GM12878 (cell line): ENCODE results near the gene DCBLD2.

ENCODE experiments used
- ATF3 ChIP-seq: IDR thresholded peaks from 2 replicates; pipeline ENCODE4 v1.6.1; 2011; ENCODE audit warnings: low read depth, mild to moderate bottlenecking, low read length, moderate library complexity, borderline replicate concordance; ENCODE audit errors: extremely low read depth
- CBX5 ChIP-seq: sonication (generic); IDR thresholded peaks from 2 replicates; pipeline ENCODE4 v1.6.1; 2016; ENCODE audit warnings: low read depth, moderate library complexity, mild to moderate bottlenecking, inconsistent platforms
- CEBPB ChIP-seq, 2 experiments: fragments of 150-350 bp in 1 of 2; IDR thresholded peaks; 2 replicates each; pipeline ENCODE4 v1.6.1; 2012 to 2014; ENCODE audit warnings: low read depth in 2 of 2, low read length in 2 of 2, borderline replicate concordance in 1 of 2, inconsistent platforms in 1 of 2
- CTCF ChIP-seq, 3 experiments: IDR thresholded peaks in 2 of 3; conservative IDR thresholded peaks in 1 of 3; 2 replicates each; pipeline ENCODE4 v1.5.1; 2011; ENCODE audit warnings: low read depth in 3 of 3, low read length in 3 of 3, mild to moderate bottlenecking in 3 of 3, control low read depth in 2 of 3, moderate library complexity in 2 of 3, inconsistent platforms in 1 of 3, mixed read lengths in 1 of 3; ENCODE audit not compliant: control insufficient read depth in 2 of 3, insufficient read depth in 1 of 3; ENCODE audit errors: extremely low read depth in 1 of 3
- EZH2 ChIP-seq: IDR thresholded peaks from 2 replicates; pipeline ENCODE4 v1.6.1; 2012; ENCODE audit warnings: low read depth, mild to moderate bottlenecking, control low read depth, inconsistent platforms, low read length, borderline replicate concordance; ENCODE audit not compliant: control insufficient read depth
- HCFC1 ChIP-seq: fragments of 150-350 bp; IDR thresholded peaks from 2 replicates; pipeline ENCODE4 v1.6.1; 2014; ENCODE audit warnings: low read length
- NFYB ChIP-seq: IDR thresholded peaks from 2 replicates; pipeline ENCODE4 v1.6.1; 2011; ENCODE audit warnings: low read depth, mild to moderate bottlenecking, low read length, improper control_type of control experiment, moderate library complexity; ENCODE audit not compliant: insufficient read depth
- NR2F1 ChIP-seq: fragments of 450-650 bp; conservative IDR thresholded peaks from 2 replicates; pipeline ENCODE4 v1.6.1; 2017; ENCODE audit warnings: mild to moderate bottlenecking
- POLR2A ChIP-seq: IDR thresholded peaks from 2 replicates; pipeline ENCODE4 v1.6.1; 2011; ENCODE audit warnings: low read depth, mild to moderate bottlenecking, low read length
- TAF1 ChIP-seq: IDR thresholded peaks from 2 replicates; pipeline ENCODE4 v1.6.1; 2011; ENCODE audit warnings: mild to moderate bottlenecking, low read depth, low read length, borderline replicate concordance
- YBX1 ChIP-seq: fragments of 450-650 bp; IDR thresholded peaks from 2 replicates; pipeline ENCODE4 v1.6.1; 2016; ENCODE audit warnings: antibody characterized with exemption
- YY1 ChIP-seq: IDR thresholded peaks from 2 replicates; pipeline ENCODE4 v1.6.1; 2011; ENCODE audit warnings: low read depth, mild to moderate bottlenecking, low read length
- ZBED1 ChIP-seq: IDR thresholded peaks from 2 replicates; pipeline ENCODE4 v1.6.1; 2016; ENCODE audit warnings: borderline replicate concordance
- ZSCAN29 ChIP-seq: fragments of 450-650 bp; IDR thresholded peaks from 2 replicates; pipeline ENCODE4 v1.6.1; 2017; ENCODE audit warnings: mild to moderate bottlenecking, moderate library complexity

DNA sequence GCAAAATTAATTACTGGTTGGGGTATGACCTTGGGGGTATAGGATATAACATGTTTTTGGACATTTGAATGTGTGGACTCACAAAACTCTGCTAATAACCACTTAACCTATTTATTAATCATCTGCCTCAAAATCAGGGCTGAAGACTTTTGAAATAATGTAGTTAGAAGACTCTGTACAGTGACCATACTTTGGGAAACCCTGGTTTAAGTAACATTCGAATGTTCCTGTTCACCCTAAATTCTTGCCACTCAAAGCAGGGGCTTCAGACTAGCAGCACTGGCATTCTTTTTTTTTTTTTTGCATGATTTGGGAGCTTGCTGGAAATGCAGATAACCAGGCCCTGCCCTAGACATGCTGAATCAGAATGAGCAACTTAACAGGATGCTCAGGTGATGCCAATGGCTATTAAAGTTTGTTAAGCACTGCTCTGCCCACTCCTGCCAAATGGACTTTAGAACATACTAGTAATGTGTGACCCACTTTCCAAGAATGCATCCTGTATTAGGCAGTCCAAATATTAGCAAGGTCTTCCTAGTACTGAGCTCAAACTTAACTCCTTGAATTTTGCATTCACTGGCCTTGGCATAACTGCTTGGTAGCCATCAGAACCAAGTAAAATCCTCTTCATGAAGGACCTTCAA lies 151.1 kb downstream of the DCBLD2 start:
- TF ChIP-seq YBX1 (no peak), NFYB (no peak), ZBED1 (no peak), CTCF (IDR thresholded peaks at IDR 0.05 in 2 of 3, conservative IDR thresholded peaks at IDR 0.05 in 1 of 3; ENCODE audit: control insufficient read depth in 2 of 3, extremely low read depth in 1 of 3, insufficient read depth in 1 of 3, low read depth in 3 of 3, low read length in 3 of 3) (no peak), CEBPB (IDR thresholded peaks at IDR 0.05; ENCODE audit: borderline replicate concordance in 1 of 2, low read depth in 2 of 2, low read length in 2 of 2) (no peak), EZH2 (no peak), ATF3 (no peak), YY1 (no peak), HCFC1 (no peak), NR2F1 (no peak), TAF1 (no peak), ZSCAN29 (no peak), POLR2A (no peak), CBX5 (no peak)
